Caki2 (cell line): ENCODE results near the gene LRP1-AS. TPM values are rescaled to one million over a fixed set of nuclear protein-coding genes. Genes with fewer than 3 reads are reported as not detected.
"Not testable (repeated sequence)": the region's sequence is repeated elsewhere in the genome, so short reads cannot be mapped to it uniquely, and the experiment has no call there.

Experiments
- DNase-seq: peaks from one replicate; pipeline ENCODE4 v3.0.0-alpha.2; 2015; ENCODE audit warnings: low read depth
- in situ Hi-C: cut with HindIII; loops from 2 replicates; pipeline ENCODE4 v1.10.0; 2016; ENCODE audit warnings: low sequenced_read_pairs, low pct_unique_long_range_greater_than_20kb, mixed read lengths
- total RNA-seq: library from RNA; depleted of rRNA; stranded (reverse); fragments of >200 nt; shearing (Covaris generic); gene quantifications from 2 replicates; pipeline ENCODE4 v1.2.3, GENCODE V29; 2014; ENCODE audit warnings: low replicate concordance

Gene LRP1-AS
- total RNA-seq, 1 experiment from 2014 or later, result not detected

- in situ Hi-C loops, result no loop called here
- no peak for DNase-seq
Measured at GRCh38 chr12:57130941-57131340, 16.5 kb downstream of the LRP1-AS start.

- DNase-seq, result no peak
- in situ Hi-C loops, result no loop called here
Measured at GRCh38 chr12:57129889-57130288, 17.5 kb downstream of the LRP1-AS start.

GRCh38 chr12:57129321-57129842 lies 18.0 kb downstream of the LRP1-AS start:
- in situ Hi-C loops, result no loop called here

GRCh38 chr12:57128519-57129247 lies 18.7 kb downstream of the LRP1-AS start:
- DNase-seq, result no peak
- in situ Hi-C loops, result no loop called here

More at GRCh38 chr12:57129321-57129842, 18.0 kb downstream of the LRP1-AS start:
- no peak for DNase-seq

- peak; percentile 85 for DNase-seq
- in situ Hi-C loops, result no loop called here
Measured at GRCh38 chr12:57127726-57128518, 19.5 kb downstream of the LRP1-AS start, which contains the start of gene LRP1. LRP1 (plus strand) TSS chr12:57128483; CDS start chr12:57128965, 482 bp downstream.

- in situ Hi-C loops, result no loop called here
- peak; percentile 88 for DNase-seq
Measured at GRCh38 chr12:57127101-57127725, 20.2 kb downstream of the LRP1-AS start.

- no peak for DNase-seq
- in situ Hi-C loops, result no loop called here
Measured at GRCh38 chr12:57126561-57126960, 20.9 kb downstream of the LRP1-AS start.

GRCh38 chr12:57126061-57126460 lies 21.4 kb downstream of the LRP1-AS start:
- in situ Hi-C loops, result no loop called here
- no peak for DNase-seq

- peak; percentile 66 for DNase-seq
- in situ Hi-C loops, result loop anchor here (5.0 kb wide), 1 partner anchor 48 kb away; no protein-coding TSS in a partner anchor
Measured at GRCh38 chr12:57124261-57124877, 23.1 kb downstream of the LRP1-AS start.

- in situ Hi-C loops, result loop anchor here (5.0 kb wide), 1 partner anchor 48 kb away; no protein-coding TSS in a partner anchor
- no peak for DNase-seq
Measured at GRCh38 chr12:57123813-57124212, 23.6 kb downstream of the LRP1-AS start.

- not testable (repeated sequence) for DNase-seq
- in situ Hi-C loops, result loop anchor here (5.0 kb wide), 1 partner anchor 52 kb away; no protein-coding TSS in a partner anchor
Measured at GRCh38 chr12:57120718-57121117, 26.7 kb downstream of the LRP1-AS start.

GRCh38 chr12:57119294-57120085 lies 27.9 kb downstream of the LRP1-AS start:
- no peak for DNase-seq
- in situ Hi-C loops, result loop anchor here (5.0 kb wide), 1 partner anchor 53 kb away; no protein-coding TSS in a partner anchor

- DNase-seq, result no peak
- in situ Hi-C loops, result no loop called here
Measured at GRCh38 chr12:57118711-57119271, 28.6 kb downstream of the LRP1-AS start.

- no peak for DNase-seq
- in situ Hi-C loops, result no loop called here
Measured at GRCh38 chr12:57116580-57117281, 30.7 kb downstream of the LRP1-AS start.

- in situ Hi-C loops, result no loop called here
- DNase-seq, result no peak
Measured at GRCh38 chr12:57112492-57113294, 34.7 kb downstream of the LRP1-AS start.
